ENCODE measurements around the gene PQBP1. TPM values are rescaled to one million over a fixed set of nuclear protein-coding genes. Genes with fewer than 3 reads are reported as not detected.
"Not testable (repeated sequence)": the region's sequence is repeated elsewhere in the genome, so short reads cannot be mapped to it uniquely, and the experiment has no call there.

PQBP1 gene
- total and polyA plus RNA-seq, 2 experiments from 2014 or later = 33.8 to 82.9 TPM

- H3K9me3 ChIP-seq (ENCODE audit: low read depth) = no peaks in the 10 kb centered on the region
- H3K27me3 ChIP-seq = no peaks in the 10 kb centered on the region
- no peaks in the 10 kb centered on the region for H3K79me2 ChIP-seq
- no peak overlapping the region for H3K4me3 ChIP-seq
- 48% methylated on average over 4 of the region's 5 CpGs for WGBS (ENCODE audit: low lambda C conversion rate, missing lambda C conversion rate)
- H3K9me2 ChIP-seq (replicated peaks; ENCODE audit: insufficient read depth) = no peaks in the 10 kb centered on the region
- no peaks in the 10 kb centered on the region for H3K4me1 ChIP-seq (ENCODE audit: insufficient read depth)
- no peak overlapping the region for H3K4me2 ChIP-seq
- no peak for DNase-seq (ENCODE audit: low spot score)
- no peaks in the 10 kb centered on the region for H3K36me3 ChIP-seq (replicated peaks; ENCODE audit: insufficient read depth, low read depth)
- H3K27ac ChIP-seq = no peak overlapping the region
- TF ChIP-seq EZH2phosphoT487 (IDR thresholded peaks at IDR 0.05; ENCODE audit: low read depth, severe bottlenecking, unreplicated experiment) (no peak), CTCF (IDR thresholded peaks at IDR 0.05; ENCODE audit: poor library complexity) (peak; percentile 32), EZH2 (IDR thresholded peaks at IDR 0.05; ENCODE audit: borderline replicate concordance) (no peak)
- no peaks in the 10 kb centered on the region for H4K20me1 ChIP-seq (ENCODE audit: insufficient read depth, poor library complexity, severe bottlenecking)
- no peak overlapping the region for H2AFZ ChIP-seq
These were observed 42.8 kb upstream of the PQBP1 start for GRCh38 chrX:48854898-48855297.

DNA sequence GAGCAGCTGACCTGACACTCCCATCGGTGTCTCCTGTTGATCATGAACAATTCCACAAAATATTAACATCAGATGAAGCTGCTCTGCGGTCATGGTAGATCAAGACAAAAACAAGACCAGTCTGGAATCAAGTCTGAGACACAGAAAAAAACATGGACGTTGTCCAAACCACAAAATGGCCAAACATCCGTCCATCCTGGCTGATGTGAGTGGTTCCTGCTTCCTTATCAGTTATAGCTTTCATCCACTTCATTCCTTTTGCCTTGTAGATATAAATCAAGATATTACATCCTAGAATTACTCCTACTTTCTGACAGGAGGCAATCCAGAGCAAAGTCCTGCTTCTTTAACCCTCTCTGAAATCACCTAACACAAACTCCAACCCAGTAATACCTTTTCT is 33.5 kb upstream of the PQBP1 start:
- no peaks in the 10 kb centered on the region for H4K20me1 ChIP-seq (ENCODE audit: insufficient read depth, poor library complexity, severe bottlenecking)
- no peaks in the 10 kb centered on the region for H3K9me3 ChIP-seq (ENCODE audit: low read depth)
- no peak overlapping the region for H3K4me2 ChIP-seq
- no peak overlapping the region for H3K27ac ChIP-seq
- no peak overlapping the region for H2AFZ ChIP-seq
- no peaks in the 10 kb centered on the region for H3K79me2 ChIP-seq
- H3K4me3 ChIP-seq = no peak overlapping the region
- no peaks in the 10 kb centered on the region for H3K9me2 ChIP-seq (replicated peaks; ENCODE audit: insufficient read depth)
- 49% methylated on average over 4 of the region's 4 CpGs for WGBS (ENCODE audit: low lambda C conversion rate, missing lambda C conversion rate)
- no peaks in the 10 kb centered on the region for H3K27me3 ChIP-seq
- no peaks in the 10 kb centered on the region for H3K4me1 ChIP-seq (ENCODE audit: insufficient read depth)
- no peak for DNase-seq (ENCODE audit: low spot score)
- no peak for TF ChIP-seq CTCF (IDR thresholded peaks at IDR 0.05; ENCODE audit: poor library complexity)
- no peak for TF ChIP-seq EZH2 (IDR thresholded peaks at IDR 0.05; ENCODE audit: borderline replicate concordance)
- TF ChIP-seq EZH2phosphoT487 (IDR thresholded peaks at IDR 0.05; ENCODE audit: low read depth, severe bottlenecking, unreplicated experiment) = no peak
- no peaks in the 10 kb centered on the region for H3K36me3 ChIP-seq (replicated peaks; ENCODE audit: insufficient read depth, low read depth)

DNA sequence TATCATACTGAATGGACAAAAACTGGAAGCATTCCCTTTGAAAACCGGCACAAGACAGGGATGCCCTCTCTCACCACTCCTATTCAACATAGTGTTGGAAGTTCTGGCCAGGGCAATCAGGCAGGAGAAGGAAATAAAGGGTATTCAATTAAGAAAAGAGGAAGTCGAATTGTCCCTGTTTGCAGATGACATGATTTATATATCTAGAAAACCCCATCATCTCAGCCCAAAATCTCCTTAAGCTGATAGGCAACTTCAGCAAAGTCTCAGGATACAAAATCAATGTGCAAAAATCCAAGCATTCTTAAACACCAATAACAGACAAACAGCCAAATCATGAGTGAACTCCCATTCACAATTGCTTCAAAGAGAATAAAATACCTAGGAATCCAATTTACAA is 25.7 kb upstream of the PQBP1 start:
- not testable (repeated sequence) for DNase-seq (ENCODE audit: low spot score); H3K4me2 ChIP-seq; H3K79me2 ChIP-seq; H3K27ac ChIP-seq; H3K9me3 ChIP-seq (ENCODE audit: low read depth); H3K27me3 ChIP-seq; H4K20me1 ChIP-seq (ENCODE audit: insufficient read depth, poor library complexity, severe bottlenecking); H2AFZ ChIP-seq; H3K36me3 ChIP-seq (replicated peaks; ENCODE audit: insufficient read depth, low read depth); H3K4me1 ChIP-seq (ENCODE audit: insufficient read depth); H3K9me2 ChIP-seq (replicated peaks; ENCODE audit: insufficient read depth); H3K4me3 ChIP-seq
- 84% methylated on average over 2 of the region's 2 CpGs for WGBS (ENCODE audit: low lambda C conversion rate, missing lambda C conversion rate)

GRCh38 chrX:48876944-48877343 is 20.8 kb upstream of the PQBP1 start:
- H3K4me3 ChIP-seq; H3K4me1 ChIP-seq (ENCODE audit: insufficient read depth); H3K9me3 ChIP-seq (ENCODE audit: low read depth); H3K27ac ChIP-seq; H3K9me2 ChIP-seq (replicated peaks; ENCODE audit: insufficient read depth); H3K36me3 ChIP-seq (replicated peaks; ENCODE audit: insufficient read depth, low read depth); H3K79me2 ChIP-seq; H3K27me3 ChIP-seq; H2AFZ ChIP-seq; DNase-seq (ENCODE audit: low spot score); H3K4me2 ChIP-seq; H4K20me1 ChIP-seq (ENCODE audit: insufficient read depth, poor library complexity, severe bottlenecking): not testable (repeated sequence)
- WGBS (ENCODE audit: low lambda C conversion rate, missing lambda C conversion rate) = 58% methylated on average over 4 of the region's 4 CpGs

DNA sequence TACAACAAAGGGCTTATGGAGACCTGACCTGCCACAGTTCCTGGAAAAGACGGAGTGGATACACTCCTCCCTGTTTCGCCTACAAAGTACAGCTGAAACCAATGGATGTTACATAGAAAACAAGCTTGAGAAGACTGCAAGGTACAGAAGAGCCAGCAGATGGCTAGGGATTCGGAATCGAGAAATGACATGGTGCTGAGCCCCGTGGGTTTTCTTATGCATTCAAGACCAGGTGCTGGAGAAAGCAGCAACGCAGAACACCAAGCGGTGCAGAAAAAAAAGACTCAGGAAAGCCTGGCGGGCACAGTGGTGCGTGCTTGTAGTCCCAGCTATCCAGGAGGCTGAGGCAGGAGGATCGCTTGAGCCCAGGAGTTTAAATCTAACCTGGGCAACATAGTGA is 14.0 kb upstream of the PQBP1 start:
- no peak overlapping the region for H2AFZ ChIP-seq
- H3K4me1 ChIP-seq (ENCODE audit: insufficient read depth) = no peaks in the 10 kb centered on the region
- H3K4me3 ChIP-seq = no peak overlapping the region
- TF ChIP-seq EZH2phosphoT487 (IDR thresholded peaks at IDR 0.05; ENCODE audit: low read depth, severe bottlenecking, unreplicated experiment) (no peak), CTCF (IDR thresholded peaks at IDR 0.05; ENCODE audit: poor library complexity) (no peak), EZH2 (IDR thresholded peaks at IDR 0.05; ENCODE audit: borderline replicate concordance) (no peak)
- no peak for DNase-seq (ENCODE audit: low spot score)
- H3K27ac ChIP-seq = no peak overlapping the region
- no peaks in the 10 kb centered on the region for H3K9me2 ChIP-seq (replicated peaks; ENCODE audit: insufficient read depth)
- no peaks in the 10 kb centered on the region for H3K79me2 ChIP-seq
- H3K4me2 ChIP-seq = no peak overlapping the region
- no peaks in the 10 kb centered on the region for H3K9me3 ChIP-seq (ENCODE audit: low read depth)
- H4K20me1 ChIP-seq (ENCODE audit: insufficient read depth, poor library complexity, severe bottlenecking) = no peaks in the 10 kb centered on the region
- 80% methylated on average over 10 of the region's 10 CpGs for WGBS (ENCODE audit: low lambda C conversion rate, missing lambda C conversion rate)
- no peaks in the 10 kb centered on the region for H3K36me3 ChIP-seq (replicated peaks; ENCODE audit: insufficient read depth, low read depth)
- no peaks in the 10 kb centered on the region for H3K27me3 ChIP-seq

DNA sequence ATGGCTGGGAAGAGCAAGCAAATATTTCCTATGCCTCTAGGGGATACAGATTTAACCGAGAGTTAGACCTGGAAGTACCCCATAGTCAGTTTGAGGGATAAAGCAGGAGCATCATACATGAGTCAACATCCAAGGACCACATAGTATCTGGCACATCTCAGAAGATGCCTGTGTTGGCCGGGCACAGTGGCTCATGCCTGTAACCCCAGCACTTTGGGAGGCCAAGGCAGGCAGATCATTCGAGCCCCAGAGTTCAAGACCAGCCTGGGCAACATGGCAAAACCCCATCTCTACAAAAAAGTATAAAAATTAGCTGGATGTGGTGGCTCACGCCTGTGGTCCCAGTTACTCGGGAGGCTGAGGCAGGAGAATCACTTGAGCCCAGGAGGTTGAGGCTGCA is 11.1 kb upstream of the PQBP1 start:
- not testable (repeated sequence) for H4K20me1 ChIP-seq (ENCODE audit: insufficient read depth, poor library complexity, severe bottlenecking); H3K27ac ChIP-seq; H3K9me2 ChIP-seq (replicated peaks; ENCODE audit: insufficient read depth); H3K79me2 ChIP-seq; H3K27me3 ChIP-seq; H3K4me3 ChIP-seq; H3K4me1 ChIP-seq (ENCODE audit: insufficient read depth); H3K36me3 ChIP-seq (replicated peaks; ENCODE audit: insufficient read depth, low read depth); H2AFZ ChIP-seq; H3K4me2 ChIP-seq; H3K9me3 ChIP-seq (ENCODE audit: low read depth); DNase-seq (ENCODE audit: low spot score)
- WGBS (ENCODE audit: low lambda C conversion rate, missing lambda C conversion rate) = 75% methylated on average over 5 of the region's 5 CpGs
